GM19328 (cell line): Measurements from ENCODE around the gene DDAH2.

Experiments
- ATAC-seq: cut with Tn5 transposase; IDR thresholded peaks from one replicate; pipeline ENCODE4 v1.9.1; 2021; ENCODE audit warnings: mild to moderate bottlenecking, moderate library complexity; ENCODE audit not compliant: unreplicated experiment

Gene DDAH2

GRCh38 chr6:31733734-31734133 lies 4.6 kb upstream of the DDAH2 start:
- no peak for ATAC-seq

GRCh38 chr6:31732029-31732428 lies 2.9 kb upstream of the DDAH2 start:
- ATAC-seq = no peak

- no peak for ATAC-seq
These were observed 1.6 kb upstream of the DDAH2 start for GRCh38 chr6:31730631-31731086.

- ATAC-seq = no peak
These were observed 1.0 kb upstream of the DDAH2 start for GRCh38 chr6:31729979-31730630.

- ATAC-seq = no peak
These were observed 448 bp upstream of the DDAH2 start for GRCh38 chr6:31729515-31729978.

GRCh38 chr6:31727717-31728671 lies 1.1 kb downstream of the DDAH2 start:
- no peak for ATAC-seq

- no peak for ATAC-seq
These were observed 1.9 kb downstream of the DDAH2 start for GRCh38 chr6:31727034-31727716.

- ATAC-seq = no peak
These were observed 3.4 kb downstream of the DDAH2 start for GRCh38 chr6:31725502-31726350.

GRCh38 chr6:31723980-31724691 lies 5.0 kb downstream of the DDAH2 start:
- ATAC-seq = no peak

- no peak for ATAC-seq
These were observed 5.7 kb downstream of the DDAH2 start, which contains the start of gene MPIG6B for GRCh38 chr6:31723245-31723979. TSS of gene MPIG6B (plus strand) at chr6:31723373. CDS start at chr6:31723384, 11 bp downstream.

GRCh38 chr6:31722173-31722572 lies 6.9 kb downstream of the DDAH2 start:
- no peak for ATAC-seq

- no peak for ATAC-seq
These were observed 7.6 kb downstream of the DDAH2 start, which contains the start of gene LY6G6C for GRCh38 chr6:31721351-31722020. TSS of gene LY6G6C (minus strand) at chr6:31721746. CDS start at chr6:31721679, 67 bp downstream.

- ATAC-seq = no peak
These were observed 8.8 kb downstream of the DDAH2 start for GRCh38 chr6:31720196-31720770.

- ATAC-seq = no peak
These were observed 10.1 kb downstream of the DDAH2 start for GRCh38 chr6:31719001-31719400.

GRCh38 chr6:31718265-31718664 lies 10.8 kb downstream of the DDAH2 start:
- ATAC-seq = no peak

- ATAC-seq = no peak
These were observed 11.4 kb downstream of the DDAH2 start for GRCh38 chr6:31717499-31718222.
